Measurements from ENCODE around the gene C5orf15.

DNA sequence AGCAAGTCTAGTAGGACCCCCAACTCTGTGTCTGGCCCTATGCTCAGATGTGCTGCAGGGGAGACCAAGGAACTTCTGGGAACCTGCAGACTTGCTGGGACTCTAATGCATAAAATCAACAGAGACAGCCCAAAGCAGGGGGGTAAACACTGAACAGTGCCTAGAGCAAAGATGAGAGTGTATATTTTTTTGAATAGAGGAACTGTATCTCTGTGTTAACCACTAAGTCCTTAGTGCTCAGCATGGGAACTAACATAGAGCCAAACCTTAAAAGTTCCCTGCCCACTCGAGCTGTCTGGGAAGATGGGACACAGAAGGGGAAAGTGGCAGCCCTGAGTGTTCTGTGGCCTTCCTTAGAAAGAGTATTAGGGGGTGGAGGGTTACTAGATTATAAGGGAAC, 51.9 kb downstream of the C5orf15 start:
- no peak for TF ChIP-seq CTCF (IDR thresholded peaks at IDR 0.05)
- TF ChIP-seq POLR2AphosphoS5 (IDR thresholded peaks at IDR 0.05): no peak
- TF ChIP-seq EP300 (IDR thresholded peaks at IDR 0.05): no peak
